GM12878 (cell line): ENCODE results near the gene GPC6. TPM values are rescaled to one million over a fixed set of nuclear protein-coding genes. Genes with fewer than 3 reads are reported as not detected.

Experiments
- ATAC-seq: fragments of 200-7000 bp; cut with Tn5 transposase; 3 replicates; pipeline ENCODE4 v1.9.1; 2020; ENCODE audit warnings: mild to moderate bottlenecking, moderate library complexity
- BruUV-seq: library from RNA; stranded (reverse); fragments of 400-500 nt; replicated peaks from 2 replicates; lab custom pipeline; 2021; lab: Mats Ljungman, UMichigan
- CTCF ChIA-PET: fragments of 300-600 bp; sonication (Branson Sonifier 250); formaldehyde crosslinking; extraction: SDS; loops from one replicate; lab custom pipeline; 2021; ENCODE audit warnings: inconsistent platforms; lab: Yijun Ruan, JAX
- POLR2A ChIA-PET: fragments of 350-600 bp; formaldehyde crosslinking; extraction: SDS; loops from one replicate; lab custom pipeline; 2021; ENCODE audit warnings: inconsistent platforms; lab: Charles Lee
- RAD21 ChIA-PET: fragments of 300-600 bp; sonication (Branson Sonifier 250); formaldehyde crosslinking; loops from one replicate; lab custom pipeline; 2023; ENCODE audit warnings: antibody characterized with exemption; ENCODE audit not compliant: unreplicated experiment; lab: Charles Lee
- SMC1A ChIA-PET: fragments of 300-600 bp; sonication (Branson Sonifier 250); formaldehyde crosslinking; loops from one replicate; lab custom pipeline; 2023; ENCODE audit not compliant: unreplicated experiment, uncharacterized antibody; lab: Charles Lee
- DNase-seq: peaks from one replicate; pipeline ENCODE4 v3.0.0-alpha.2; 2011; ENCODE audit warnings: low read depth, low spot score
- FAIRE-seq: peaks from 3 replicates; lab custom pipeline; 2011; peaks lifted over from hg19 to GRCh38; lab: Jason Lieb, UNC
- H2AFZ ChIP-seq: 2 replicates; pipeline ENCODE4 v1.6.0; 2011; ENCODE audit warnings: low read depth, low read length, control low read depth; ENCODE audit not compliant: control insufficient read depth
- H3K27ac ChIP-seq: 2 replicates; pipeline ENCODE4 v1.5.1; 2011; ENCODE audit warnings: control low read depth; ENCODE audit not compliant: control insufficient read depth, insufficient read depth
- H3K27me3 ChIP-seq, 2 experiments: replicated peaks in 1 of 2; 2 replicates each; pipeline versions ENCODE4 v1.6.0 to v1.6.1; 2011; ENCODE audit warnings: low read length in 1 of 2; ENCODE audit not compliant: control insufficient read depth in 2 of 2, insufficient read depth in 2 of 2
- H3K36me3 ChIP-seq, 2 experiments: 2 replicates each; pipeline ENCODE4 v1.5.1; 2011; ENCODE audit warnings: low read length in 1 of 2; ENCODE audit not compliant: control insufficient read depth in 2 of 2, insufficient read depth in 2 of 2
- H3K4me1 ChIP-seq: 2 replicates; pipeline ENCODE4 v1.6.1; 2011; ENCODE audit warnings: mild to moderate bottlenecking, low read length, moderate library complexity, mixed read lengths; ENCODE audit not compliant: control insufficient read depth, insufficient read depth
- H3K4me2 ChIP-seq: 2 replicates; pipeline ENCODE4 v1.6.0; 2011; ENCODE audit warnings: control low read depth; ENCODE audit not compliant: control insufficient read depth, insufficient read depth
- H3K4me3 ChIP-seq: fragments of 200-600 bp; sonication (generic); 2 replicates; pipeline ENCODE4 v1.5.1; 2016
- H3K79me2 ChIP-seq: 2 replicates; pipeline ENCODE4 v1.6.0; 2011; ENCODE audit warnings: low read length; ENCODE audit not compliant: control insufficient read depth, insufficient read depth
- H3K9ac ChIP-seq: 2 replicates; pipeline ENCODE4 v1.8.0; 2011; ENCODE audit warnings: low read length, control low read depth, mixed read lengths; ENCODE audit not compliant: control insufficient read depth, insufficient read depth
- H3K9me3 ChIP-seq: replicated peaks from 3 replicates; pipeline ENCODE4 v1.5.1; 2011; ENCODE audit warnings: mild to moderate bottlenecking, low read length; ENCODE audit not compliant: control insufficient read depth, insufficient read depth
- H4K20me1 ChIP-seq: 2 replicates; pipeline ENCODE4 v1.6.0; 2011; ENCODE audit not compliant: control insufficient read depth, insufficient read depth
- CHD2 ChIP-seq: IDR thresholded peaks from 2 replicates; pipeline ENCODE4 v1.6.1; 2011; ENCODE audit warnings: low read depth, low read length, improper control_type of control experiment, borderline replicate concordance
- CHD4 ChIP-seq: fragments of 200-600 bp; sonication (generic); IDR thresholded peaks from 2 replicates; pipeline ENCODE4 v1.6.1; 2016; ENCODE audit warnings: mild to moderate bottlenecking
- EP300 ChIP-seq, 2 experiments: fragments of 150-350 bp in 1 of 2; IDR thresholded peaks; 2 replicates each; pipeline ENCODE4 v1.6.1; 2011 to 2012; ENCODE audit warnings: low read depth in 2 of 2, low read length in 2 of 2, borderline replicate concordance in 1 of 2, improper control_type of control experiment in 1 of 2, inconsistent platforms in 1 of 2; ENCODE audit not compliant: control insufficient read depth in 1 of 2
- JUNB ChIP-seq: IDR thresholded peaks from 2 replicates; pipeline ENCODE4 v1.6.1; 2016; ENCODE audit warnings: antibody characterized with exemption, mild to moderate bottlenecking
- POU2F2 ChIP-seq: IDR thresholded peaks from 3 replicates; pipeline ENCODE4 v1.6.1; 2011; ENCODE audit warnings: low read depth, mild to moderate bottlenecking, low read length, borderline replicate concordance
- RAD21 ChIP-seq: IDR thresholded peaks from 2 replicates; pipeline ENCODE4 v1.6.1; 2011; ENCODE audit warnings: mild to moderate bottlenecking, low read depth, low read length, moderate library complexity; ENCODE audit not compliant: insufficient read depth
- STAT1 ChIP-seq: fragments of 450-650 bp; conservative IDR thresholded peaks from 2 replicates; pipeline ENCODE4 v1.6.1; 2014; ENCODE audit warnings: antibody characterized with exemption, mild to moderate bottlenecking
- SUPT20H ChIP-seq: IDR thresholded peaks from 2 replicates; pipeline ENCODE4 v1.6.1; 2011; ENCODE audit warnings: low read depth, mild to moderate bottlenecking, low read length, moderate library complexity, borderline replicate concordance; ENCODE audit not compliant: control insufficient read depth
- ZBED1 ChIP-seq: IDR thresholded peaks from 2 replicates; pipeline ENCODE4 v1.6.1; 2016; ENCODE audit warnings: borderline replicate concordance
- WGBS: methylation state at CpG from one replicate; pipeline ENCODE4 v1.1.6; 2016; ENCODE audit warnings: low lambda C conversion rate; ENCODE audit not compliant: insufficient replicate concordance, insufficient coverage; ENCODE audit errors: missing lambda C conversion rate; 5-methylcytosine and 5-hydroxymethylcytosine counted together
- in situ Hi-C: fragments of 300-500 bp; cut with MboI; formaldehyde crosslinking; loops from 9 replicates; pipeline ENCODE4 v1.14.3; 2018; ENCODE audit warnings: mixed read lengths
- intact Hi-C: fragments of 100-400 bp; cut with micrococcal nuclease; formaldehyde crosslinking; loops from one replicate; pipeline ENCODE4 v1.14.2; 2022; ENCODE audit not compliant: unreplicated experiment
- polyA plus RNA-seq, 11 experiments: library from polyadenylated mRNA; depleted of rRNA in 4 of 11; unstranded in 6 of 11; stranded (reverse) in 5 of 11; fragments of >200 nt; fragmentation: Nextera tagmentation in 4 of 11; fragmentation: Illumina TruSeq in 1 of 11; extraction: Ambion mirVana in 4 of 11; extraction: Trizol in 1 of 11; gene quantifications; 1 replicate in 1 of 11; 2 replicates in 10 of 11; pipeline versions ENCODE4 v1.2.1 to v1.2.3, GENCODE V29; 2011 to 2016; ENCODE audit warnings: inconsistent platforms in 2 of 11, missing spikeins in 2 of 11, low read depth in 1 of 11
- total RNA-seq, 4 experiments: library from RNA; depleted of rRNA in 3 of 4; stranded (reverse); fragments of >200 nt in 3 of 4; fragmentation: Illumina TruSeq in 1 of 4; extraction: Trizol in 1 of 4; gene quantifications; 2 replicates each; pipeline versions ENCODE4 v1.2.1 to v1.2.3, GENCODE V29; 2013 to 2021
- TF ChIP-seq, protein P1 (sequence below): IDR thresholded peaks from 2 replicates; pipeline ENCODE4 v1.6.1; 2012; ENCODE audit warnings: low read length, inconsistent platforms
- TF ChIP-seq, protein P2 (sequence below): fragments of 450-650 bp; conservative IDR thresholded peaks from 2 replicates; pipeline ENCODE4 v1.6.1; 2017; ENCODE audit warnings: mild to moderate bottlenecking, moderate library complexity

GPC6 gene
- total and polyA plus RNA-seq, 10 of the 15 experiments (the other 5 are each of a cell fraction or from before 2014, with no cell fraction given), result 0.03 to 0.04 (median 0.03) TPM; not detected in 7

DNA sequence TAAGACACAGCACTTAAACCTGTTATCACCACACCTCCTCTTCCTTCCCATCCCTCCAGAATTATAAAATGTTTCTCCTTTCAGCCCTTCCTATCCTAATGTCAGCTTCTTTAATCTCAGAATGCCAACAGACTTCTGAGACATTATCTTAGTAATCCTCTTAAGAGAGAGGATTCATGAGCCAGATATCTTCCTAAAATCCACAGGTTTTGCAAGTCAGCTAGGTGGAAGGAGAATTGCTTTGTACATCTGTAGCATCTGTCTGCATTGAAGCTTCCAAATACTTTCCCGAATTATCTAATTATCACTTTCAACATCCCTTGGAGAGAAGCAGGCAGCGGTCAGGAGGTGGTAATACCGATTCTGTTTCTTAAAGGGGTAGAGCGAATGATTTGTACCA is 1073.8 kb downstream of the GPC6 start:
- WGBS, result 53% methylated on average over 4 of the region's 4 CpGs
- Histone ChIP-seq H3K4me1 (no peaks in the 10 kb centered on the region), H3K27me3 (no peaks in the 10 kb centered on the region; a peak in 1 of 4 replicates), H2AFZ (no peak overlapping the region), H3K4me2 (no peak overlapping the region), H3K36me3 (no peaks in the 10 kb centered on the region), H3K27ac (no peak overlapping the region), H3K79me2 (no peaks in the 10 kb centered on the region), H3K4me3 (no peak overlapping the region), H3K9me3 (no peaks in the 10 kb centered on the region), H3K9ac (no peak overlapping the region), H4K20me1 (no peaks in the 10 kb centered on the region)
- BruUV-seq, result no TSS peak
- no peak for TF ChIP-seq RAD21
- TF ChIP-seq CHD2, result no peak
- TF ChIP-seq SUPT20H, result no peak
- no peak for TF ChIP-seq POU2F2
- no peak for TF ChIP-seq CHD4
- TF ChIP-seq ZBED1, result no peak
- TF ChIP-seq, protein P1, sequence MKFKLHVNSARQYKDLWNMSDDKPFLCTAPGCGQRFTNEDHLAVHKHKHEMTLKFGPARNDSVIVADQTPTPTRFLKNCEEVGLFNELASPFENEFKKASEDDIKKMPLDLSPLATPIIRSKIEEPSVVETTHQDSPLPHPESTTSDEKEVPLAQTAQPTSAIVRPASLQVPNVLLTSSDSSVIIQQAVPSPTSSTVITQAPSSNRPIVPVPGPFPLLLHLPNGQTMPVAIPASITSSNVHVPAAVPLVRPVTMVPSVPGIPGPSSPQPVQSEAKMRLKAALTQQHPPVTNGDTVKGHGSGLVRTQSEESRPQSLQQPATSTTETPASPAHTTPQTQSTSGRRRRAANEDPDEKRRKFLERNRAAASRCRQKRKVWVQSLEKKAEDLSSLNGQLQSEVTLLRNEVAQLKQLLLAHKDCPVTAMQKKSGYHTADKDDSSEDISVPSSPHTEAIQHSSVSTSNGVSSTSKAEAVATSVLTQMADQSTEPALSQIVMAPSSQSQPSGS, result no peak
- no peak for TF ChIP-seq STAT1
- TF ChIP-seq JUNB, result no peak
- TF ChIP-seq, protein P2, sequence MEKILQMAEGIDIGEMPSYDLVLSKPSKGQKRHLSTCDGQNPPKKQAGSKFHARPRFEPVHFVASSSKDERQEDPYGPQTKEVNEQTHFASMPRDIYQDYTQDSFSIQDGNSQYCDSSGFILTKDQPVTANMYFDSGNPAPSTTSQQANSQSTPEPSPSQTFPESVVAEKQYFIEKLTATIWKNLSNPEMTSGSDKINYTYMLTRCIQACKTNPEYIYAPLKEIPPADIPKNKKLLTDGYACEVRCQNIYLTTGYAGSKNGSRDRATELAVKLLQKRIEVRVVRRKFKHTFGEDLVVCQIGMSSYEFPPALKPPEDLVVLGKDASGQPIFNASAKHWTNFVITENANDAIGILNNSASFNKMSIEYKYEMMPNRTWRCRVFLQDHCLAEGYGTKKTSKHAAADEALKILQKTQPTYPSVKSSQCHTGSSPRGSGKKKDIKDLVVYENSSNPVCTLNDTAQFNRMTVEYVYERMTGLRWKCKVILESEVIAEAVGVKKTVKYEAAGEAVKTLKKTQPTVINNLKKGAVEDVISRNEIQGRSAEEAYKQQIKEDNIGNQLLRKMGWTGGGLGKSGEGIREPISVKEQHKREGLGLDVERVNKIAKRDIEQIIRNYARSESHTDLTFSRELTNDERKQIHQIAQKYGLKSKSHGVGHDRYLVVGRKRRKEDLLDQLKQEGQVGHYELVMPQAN, result no peak
- TF ChIP-seq EP300 (IDR thresholded peaks at IDR 0.05; ENCODE audit: borderline replicate concordance in 1 of 2, control insufficient read depth in 1 of 2, low read depth in 2 of 2, low read length in 2 of 2), result no peak
- ChIA-PET SMC1A (interaction anchor here (1.3 to 1.7 kb wide), 2 partner anchors 8 to 12 kb away, joined by 3 to 4 read pairs; no protein-coding TSS in a partner anchor), POLR2A (no interaction called here), CTCF (no interaction called here), RAD21 (no interaction called here)
- in situ Hi-C loops (no loop called here), intact Hi-C loops (no loop called here)
- ATAC-seq (no peak), DNase-seq (no peak), FAIRE-seq (no peak)
